H1 (cell line): ENCODE data around the gene SCAMP3. TPM values are rescaled to one million over a fixed set of nuclear protein-coding genes. Genes with fewer than 3 reads are reported as not detected.

Experiments used
- CTCF ChIA-PET: fragments of 300-600 bp; sonication (Branson Sonifier 250); formaldehyde crosslinking; loops from one replicate; lab custom pipeline; 2021; ENCODE audit not compliant: partially characterized antibody; lab: Charles Lee
- POLR2A ChIA-PET: fragments of 300-600 bp; sonication (Branson Sonifier 250); formaldehyde crosslinking; loops from one replicate; lab custom pipeline; 2021; ENCODE audit warnings: inconsistent platforms; ENCODE audit not compliant: partially characterized antibody; lab: Charles Lee
- DNase-seq, 2 experiments: peaks; one replicate each; pipeline versions ENCODE4 v3.0.0 to v3.0.0-alpha.2; 2010 to 2022; ENCODE audit warnings: low spot score in 2 of 2, low read depth in 1 of 2, mixed read lengths in 1 of 2
- FAIRE-seq: peaks from 2 replicates; lab custom pipeline; 2011; peaks lifted over from hg19 to GRCh38; lab: Jason Lieb, UNC
- H2AFZ ChIP-seq: 2 replicates; pipeline ENCODE4 v1.8.1; 2012; ENCODE audit warnings: low read length, inconsistent platforms
- H2AK5ac ChIP-seq: 2 replicates; pipeline ENCODE4 v1.6.1; 2013; ENCODE audit warnings: low read depth, low read length
- H2BK120ac ChIP-seq: replicated peaks from 2 replicates; pipeline ENCODE3; 2013; ENCODE audit warnings: low read depth, low read length, inconsistent platforms
- H2BK12ac ChIP-seq: 2 replicates; pipeline ENCODE4 v1.6.1; 2013; ENCODE audit warnings: low read depth, low read length
- H2BK15ac ChIP-seq: 2 replicates; pipeline ENCODE4 v1.6.1; 2013; ENCODE audit warnings: low read length
- H2BK20ac ChIP-seq: 2 replicates; pipeline ENCODE4 v1.6.1; 2013; ENCODE audit warnings: low read length
- H2BK5ac ChIP-seq: 2 replicates; pipeline ENCODE4 v1.6.1; 2013; ENCODE audit warnings: low read depth, low read length
- H3K14ac ChIP-seq: 2 replicates; pipeline ENCODE4 v1.6.1; 2013; ENCODE audit warnings: inconsistent platforms; ENCODE audit not compliant: insufficient read length
- H3K18ac ChIP-seq: 2 replicates; pipeline ENCODE4 v1.6.1; 2013; ENCODE audit warnings: low read length; ENCODE audit errors: extremely low read depth
- H3K23ac ChIP-seq: 2 replicates; pipeline ENCODE4 v1.6.1; 2013; ENCODE audit warnings: inconsistent platforms; ENCODE audit not compliant: insufficient read length
- H3K23me2 ChIP-seq: 2 replicates; pipeline ENCODE4 v1.6.1; 2013; ENCODE audit warnings: low read depth, low read length
- H3K27ac ChIP-seq: 2 replicates; pipeline ENCODE4 v1.6.1; 2011; ENCODE audit warnings: low read depth, low read length, inconsistent platforms
- H3K27me3 ChIP-seq, 4 experiments: replicated peaks in 1 of 4; 1 replicate in 1 of 4; 2 replicates in 3 of 4; pipeline versions ENCODE4 v1.6.1 to v1.8.1; 2011 to 2013; ENCODE audit warnings: low read length in 3 of 4, mild to moderate bottlenecking in 3 of 4, inconsistent platforms in 2 of 4, mixed read lengths in 2 of 4, moderate library complexity in 1 of 4; ENCODE audit not compliant: control insufficient read depth in 3 of 4, insufficient read depth in 3 of 4; ENCODE audit errors: extremely low read depth in 1 of 4
- H3K36me3 ChIP-seq, 4 experiments: 2 replicates each; pipeline versions ENCODE4 v1.6.1 to v1.8.1; 2011 to 2013; ENCODE audit warnings: mild to moderate bottlenecking in 4 of 4, low read length in 3 of 4, moderate library complexity in 2 of 4, control low read depth in 1 of 4, inconsistent platforms in 1 of 4; ENCODE audit not compliant: insufficient read depth in 4 of 4, control insufficient read depth in 2 of 4
- H3K4ac ChIP-seq: replicated peaks from 2 replicates; pipeline ENCODE3; 2013; ENCODE audit warnings: low read length, low read depth, mixed read lengths, inconsistent platforms; ENCODE audit not compliant: insufficient read length
- H3K4me1 ChIP-seq, 4 experiments: replicated peaks in 1 of 4; 1 replicate in 1 of 4; 2 replicates in 3 of 4; pipeline versions ENCODE4 v1.6.1 to v1.8.1; 2011 to 2013; ENCODE audit warnings: low read length in 3 of 4, inconsistent platforms in 2 of 4, mixed read lengths in 1 of 4; ENCODE audit not compliant: insufficient read depth in 4 of 4, control insufficient read depth in 3 of 4
- H3K4me2 ChIP-seq, 2 experiments: 2 replicates each; pipeline versions ENCODE4 v1.6.1 to v1.8.1; 2011 to 2013; ENCODE audit warnings: low read depth in 2 of 2, low read length in 2 of 2, control low read depth in 1 of 2, inconsistent platforms in 1 of 2, mild to moderate bottlenecking in 1 of 2; ENCODE audit not compliant: insufficient read depth in 1 of 2
- H3K4me3 ChIP-seq, 4 experiments: fragments of 200-600, 300-600 bp in 1 of 4; sonication (generic), shearing (Covaris generic), sonication (Bioruptor Twin) in 1 of 4; 2 replicates each; pipeline versions ENCODE4 v1.5.1 to v1.8.1; 2011 to 2016; ENCODE audit warnings: low read length in 4 of 4, low read depth in 3 of 4, control low read depth in 2 of 4, inconsistent platforms in 2 of 4, mild to moderate bottlenecking in 2 of 4, mixed read lengths in 1 of 4, moderate library complexity in 1 of 4; ENCODE audit not compliant: insufficient read depth in 2 of 4; ENCODE audit errors: extremely low read depth in 1 of 4
- H3K56ac ChIP-seq: replicated peaks from 2 replicates; pipeline ENCODE3; 2013; ENCODE audit warnings: low read depth, mild to moderate bottlenecking, mixed read lengths, low read length, inconsistent platforms; ENCODE audit not compliant: insufficient read length
- H3K79me1 ChIP-seq: 2 replicates; pipeline ENCODE4 v1.6.1; 2013; ENCODE audit warnings: low read depth, low read length, control low read depth
- H3K79me2 ChIP-seq, 2 experiments: 2 replicates each; pipeline versions ENCODE4 v1.6.1 to v1.8.1; 2012 to 2013; ENCODE audit warnings: low read length in 2 of 2, mild to moderate bottlenecking in 2 of 2, inconsistent platforms in 1 of 2; ENCODE audit not compliant: insufficient read depth in 2 of 2, control insufficient read depth in 1 of 2
- H3K9ac ChIP-seq, 4 experiments: replicated peaks in 1 of 4; 1 replicate in 1 of 4; 2 replicates in 3 of 4; pipeline versions ENCODE4 v1.6.1 to v1.8.1; 2011 to 2013; ENCODE audit warnings: low read depth in 3 of 4, low read length in 3 of 4, control low read depth in 2 of 4, mild to moderate bottlenecking in 2 of 4, moderate library complexity in 2 of 4, inconsistent platforms in 1 of 4; ENCODE audit errors: extremely low read depth in 1 of 4
- H3K9me3 ChIP-seq, 2 experiments: 2 replicates each; pipeline versions ENCODE4 v1.6.1 to v1.8.1; 2012 to 2013; ENCODE audit warnings: mild to moderate bottlenecking in 2 of 2, moderate library complexity in 2 of 2, control low read depth in 1 of 2, inconsistent platforms in 1 of 2, low read depth in 1 of 2, low read length in 1 of 2, mixed read lengths in 1 of 2; ENCODE audit not compliant: insufficient read depth in 2 of 2
- H4K20me1 ChIP-seq, 2 experiments: replicated peaks in 1 of 2; 2 replicates each; pipeline versions ENCODE3 to v1.8.1; 2011 to 2013; ENCODE audit warnings: inconsistent platforms in 2 of 2, low read length in 2 of 2, mild to moderate bottlenecking in 1 of 2; ENCODE audit not compliant: insufficient read depth in 2 of 2, control insufficient read depth in 1 of 2
- H4K5ac ChIP-seq: 2 replicates; pipeline ENCODE4 v1.6.1; 2013; ENCODE audit warnings: low read length, low read depth, mixed read lengths, inconsistent platforms; ENCODE audit not compliant: insufficient read length
- H4K8ac ChIP-seq: 2 replicates; pipeline ENCODE4 v1.8.0; 2013; ENCODE audit warnings: mild to moderate bottlenecking, moderate library complexity, low read length, inconsistent platforms; ENCODE audit not compliant: insufficient read depth; ENCODE audit errors: extremely low read depth
- H4K91ac ChIP-seq: replicated peaks from 2 replicates; pipeline ENCODE3; 2013; ENCODE audit warnings: low read length, mixed read lengths, inconsistent platforms; ENCODE audit not compliant: insufficient read length
- BACH1 ChIP-seq: IDR thresholded peaks from 2 replicates; pipeline ENCODE4 v1.6.1; 2012; ENCODE audit warnings: low read length, improper control_type of control experiment
- CHD1 ChIP-seq: IDR thresholded peaks from 2 replicates; pipeline ENCODE4 v1.6.1; 2012; ENCODE audit warnings: low read depth, low read length, improper control_type of control experiment
- CHD2 ChIP-seq: IDR thresholded peaks from 2 replicates; pipeline ENCODE4 v1.6.1; 2012; ENCODE audit warnings: low read length, improper control_type of control experiment
- CREB1 ChIP-seq: IDR thresholded peaks from 2 replicates; pipeline ENCODE4 v1.6.1; 2012; ENCODE audit warnings: inconsistent platforms
- E2F6 ChIP-seq: IDR thresholded peaks from 2 replicates; pipeline ENCODE4 v1.6.1; 2012; ENCODE audit warnings: inconsistent platforms
- GABPA ChIP-seq: IDR thresholded peaks from 2 replicates; pipeline ENCODE4 v1.6.1; 2011; ENCODE audit warnings: mild to moderate bottlenecking, low read length, moderate library complexity, borderline replicate concordance; ENCODE audit not compliant: insufficient read depth
- KDM1A ChIP-seq: fragments of 200-600, 300-600 bp; sonication (generic); IDR thresholded peaks from 2 replicates; pipeline ENCODE4 v1.7.1; 2016; ENCODE audit warnings: mild to moderate bottlenecking, low read length, borderline replicate concordance
- KDM5A ChIP-seq: fragments of 200-600 bp; IDR thresholded peaks from 2 replicates; pipeline ENCODE4 v1.7.1; 2012; ENCODE audit warnings: mild to moderate bottlenecking, low read length, inconsistent platforms, mixed read lengths
- MAFK ChIP-seq: IDR thresholded peaks from 2 replicates; pipeline ENCODE4 v1.6.1; 2012; ENCODE audit warnings: low read depth, mild to moderate bottlenecking, improper control_type of control experiment, low read length
- NRF1 ChIP-seq: IDR thresholded peaks from 2 replicates; pipeline ENCODE4 v1.6.1; 2011; ENCODE audit warnings: mild to moderate bottlenecking, low read depth, low read length, improper control_type of control experiment
- POLR2A ChIP-seq, 2 experiments: IDR thresholded peaks; 1 replicate in 1 of 2; 2 replicates in 1 of 2; pipeline ENCODE4 v1.6.1; 2011; ENCODE audit warnings: low read depth in 2 of 2, low read length in 2 of 2, mild to moderate bottlenecking in 2 of 2; ENCODE audit errors: control extremely low read depth in 1 of 2
- POLR2AphosphoS5 ChIP-seq: IDR thresholded peaks from 2 replicates; pipeline ENCODE4 v1.6.1; 2011; ENCODE audit warnings: low read depth, low read length
- RBBP5 ChIP-seq: IDR thresholded peaks from 2 replicates; pipeline ENCODE4 v1.7.1; 2012; ENCODE audit warnings: low read depth, mild to moderate bottlenecking, inconsistent platforms, low read length, moderate library complexity, borderline replicate concordance
- RXRA ChIP-seq: IDR thresholded peaks from 2 replicates; pipeline ENCODE4 v1.6.1; 2011; ENCODE audit warnings: low read depth, mild to moderate bottlenecking, low read length, moderate library complexity; ENCODE audit not compliant: insufficient read depth
- WGBS, 2 experiments: shearing (Covaris generic) in 1 of 2; methylation state at CpG; one replicate each; pipeline versions ENCODE4 v1.1.6 to v1.1.7; 2013 to 2015; ENCODE audit warnings: low lambda C conversion rate in 2 of 2, mixed read lengths in 2 of 2, inconsistent platforms in 1 of 2, low coverage in 1 of 2, missing lambda C conversion rate in 1 of 2; ENCODE audit not compliant: insufficient replicate concordance in 2 of 2, insufficient coverage in 1 of 2, insufficient read length in 1 of 2; ENCODE audit errors: extremely low coverage in 1 of 2, missing lambda C conversion rate in 1 of 2; 5-methylcytosine and 5-hydroxymethylcytosine counted together
- polyA plus RNA-seq, 7 experiments: library from polyadenylated mRNA; depleted of rRNA in 3 of 7; stranded (reverse) in 5 of 7; unstranded in 2 of 7; fragments of >200 nt in 5 of 7; fragments of 200-250 nt in 2 of 7; gene quantifications; 1 replicate in 5 of 7; 2 replicates in 1 of 7; 4 replicates in 1 of 7; pipeline versions ENCODE4 v1.2.1 to v1.2.3, GENCODE V29; 2011 to 2013; ENCODE audit warnings: missing spikeins in 2 of 7, mixed read lengths in 2 of 7
- total RNA-seq: library from RNA; stranded (reverse); fragmentation: NEBNext Ultra II Directional; extraction: Animal tissue kit (Norgen Biotek cat#: 25700); gene quantifications from 2 replicates; pipeline ENCODE4 v1.2.1, GENCODE V29; 2021

The SCAMP3 gene
- total and polyA plus RNA-seq, 2 of the 8 experiments (the other 6 are each of a cell fraction or from before 2014, with no cell fraction given), result 48.9 to 143 TPM

- peaks cover 3 to 8% of the 10 kb centered on the region in 2 experiments; a peak in 3 of 4 replicates for H3K79me2 ChIP-seq
- H3K18ac ChIP-seq, result no peak overlapping the region
- H3K27ac ChIP-seq, result no peak overlapping the region
- H3K14ac ChIP-seq, result no peak overlapping the region
- H3K27me3 ChIP-seq, result no peaks in the 10 kb centered on the region; a peak in 1 of 7 replicates
- no peaks in the 10 kb centered on the region for H3K9me3 ChIP-seq
- peaks cover 0 to 4% of the 10 kb centered on the region in 2 experiments for H4K20me1 ChIP-seq
- no peak overlapping the region for H3K23ac ChIP-seq
- no peak overlapping the region for H3K4me2 ChIP-seq
- H2BK12ac ChIP-seq, result 0 out of 2 replicates have a peak overlapping the region, but pooled peaks have one; percentile 63
- no peak overlapping the region for H4K5ac ChIP-seq
- POLR2A ChIA-PET, result interaction anchor here (1.7 to 2.6 kb wide), 2 partner anchors 13 to 18 kb away, joined by 7 to 9 read pairs; no protein-coding TSS in a partner anchor
- no peak overlapping the region for H3K4ac ChIP-seq
- H3K4me1 ChIP-seq, result peaks cover 0 to 5% (median 2%) of the 10 kb centered on the region in 4 experiments; a peak in 5 of 7 replicates
- no peak overlapping the region for H3K56ac ChIP-seq
- H3K36me3 ChIP-seq, result no peaks in the 10 kb centered on the region
- no peak overlapping the region for H2AK5ac ChIP-seq
- peak overlapping the region; percentile 48; the same call in 1 of the 2 replicates for H2BK20ac ChIP-seq
- peak overlapping the region; percentile 59 for H4K91ac ChIP-seq
- H4K8ac ChIP-seq, result no peak overlapping the region
- H2BK15ac ChIP-seq, result no peak overlapping the region
- 86% methylated on average over 11 of the region's 11 CpGs; no CpG with 5 or more reads in 1 of the 2 experiments for WGBS, 2 experiments
- H3K4me3 ChIP-seq, result no peak overlapping the region
- peaks cover 2% of the 10 kb centered on the region; the same call in 1 of the 2 replicates for H3K79me1 ChIP-seq
- no peak overlapping the region for H2AFZ ChIP-seq
- H3K9ac ChIP-seq, result no peak overlapping the region
- no peak overlapping the region for H2BK5ac ChIP-seq
- DNase-seq (no peak), FAIRE-seq (no peak)
- CTCF ChIA-PET, result interaction anchor here (1.1 to 6.4 kb wide), 3 partner anchors 23 to 53 kb away, joined by 4 to 103 read pairs (median 79); no protein-coding TSS in a partner anchor
- TF ChIP-seq POLR2AphosphoS5, result no peak
- TF ChIP-seq CHD2, result no peak
- no peak for TF ChIP-seq CREB1
- TF ChIP-seq BACH1, result no peak
- no peak for TF ChIP-seq KDM5A
- no peak for TF ChIP-seq NRF1
- no peak for TF ChIP-seq RXRA
- no peak for TF ChIP-seq RBBP5
- no peak for TF ChIP-seq MAFK
- no peak for TF ChIP-seq POLR2A (IDR thresholded peaks at IDR 0.05; ENCODE audit: control extremely low read depth in 1 of 2, low read depth in 2 of 2, low read length in 2 of 2)
- TF ChIP-seq E2F6, result no peak
- TF ChIP-seq CHD1, result no peak
- TF ChIP-seq GABPA, result no peak
- TF ChIP-seq KDM1A, result no peak
- no peak overlapping the region for H2BK120ac ChIP-seq
- peaks cover 7% of the 10 kb centered on the region for H3K23me2 ChIP-seq
Observed at GRCh38 chr1:155304558-155305063, 42.5 kb upstream of the SCAMP3 start.
